IMR-90 (cell line): ENCODE data around the gene C10orf62. TPM values are rescaled to one million over a fixed set of nuclear protein-coding genes. Genes with fewer than 3 reads are reported as not detected.

Source experiments
- polyA plus RNA-seq, 3 experiments: library from polyadenylated mRNA; depleted of rRNA; stranded (reverse); fragments of >200 nt; gene quantifications; 2 replicates each; pipeline ENCODE4 v1.2.3, GENCODE V29; 2012; ENCODE audit warnings: low replicate concordance in 1 of 3
- total RNA-seq: library from RNA; depleted of rRNA; stranded (reverse); fragments of >200 nt; gene quantifications from 2 replicates; pipeline ENCODE4 v1.2.3, GENCODE V29; 2012; rRNA removed

C10orf62 gene
- total and polyA plus RNA-seq, 2 of the 4 experiments (the other 2 are of a cell fraction): not detected

Other genes with a start within 250 kb of the C10orf62 start
- 21.5 and 22.2 TPM in 2 replicates for gene RRP12, start 188.4 kb upstream of the C10orf62 start, total RNA-seq
- gene RRP12, start 188.4 kb upstream of the C10orf62 start, polyA plus RNA-seq (2012; rRNA removed): 22.4 and 23.3 TPM in 2 replicates
- gene PGAM1, start 163.5 kb upstream of the C10orf62 start, total RNA-seq: 716 and 841 TPM in 2 replicates
- gene PGAM1, start 163.5 kb upstream of the C10orf62 start, polyA plus RNA-seq (2012; rRNA removed): 617 and 686 TPM in 2 replicates
- 47.2 and 51.6 TPM in 2 replicates for gene EXOSC1, start 143.7 kb upstream of the C10orf62 start, total RNA-seq
- 48.8 and 49.7 TPM in 2 replicates for gene EXOSC1, start 143.7 kb upstream of the C10orf62 start, polyA plus RNA-seq (2012; rRNA removed)
- gene ZDHHC16, start 143.5 kb upstream of the C10orf62 start, total RNA-seq: 51.7 and 64.0 TPM in 2 replicates
- gene ZDHHC16, start 143.5 kb upstream of the C10orf62 start, polyA plus RNA-seq (2012; rRNA removed): 54.7 and 57.9 TPM in 2 replicates
- 55.3 and 70.1 TPM in 2 replicates for gene MMS19, start 91.3 kb upstream of the C10orf62 start, total RNA-seq
- gene MMS19, start 91.3 kb upstream of the C10orf62 start, polyA plus RNA-seq (2012; rRNA removed): 72.7 TPM in 2 replicates
- 21.9 TPM in 2 replicates for gene UBTD1, start 90.8 kb upstream of the C10orf62 start, total RNA-seq
- 44.9 and 57.5 TPM in 2 replicates for gene UBTD1, start 90.8 kb upstream of the C10orf62 start, polyA plus RNA-seq (2012; rRNA removed)
- gene ANKRD2, start 16.9 kb upstream of the C10orf62 start, total RNA-seq: 0.28 and 0.36 TPM in 2 replicates
- 0.40 and 0.65 TPM in 2 replicates for gene ANKRD2, start 16.9 kb upstream of the C10orf62 start, polyA plus RNA-seq (2012; rRNA removed)
- 0.36 and 0.56 TPM in 2 replicates for gene HOGA1, start 5.3 kb upstream of the C10orf62 start, total RNA-seq
- gene HOGA1, start 5.3 kb upstream of the C10orf62 start, polyA plus RNA-seq (2012; rRNA removed): 0.41 and 0.42 TPM in 2 replicates
- gene MORN4, start 43.8 kb downstream of the C10orf62 start, total RNA-seq: 3.2 and 3.3 TPM in 2 replicates
- gene MORN4, start 43.8 kb downstream of the C10orf62 start, polyA plus RNA-seq (2012; rRNA removed): 8.4 and 10.1 TPM in 2 replicates
- gene PI4K2A, start 51.0 kb downstream of the C10orf62 start, total RNA-seq: 15.6 and 15.8 TPM in 2 replicates
- 25.3 and 27.3 TPM in 2 replicates for gene PI4K2A, start 51.0 kb downstream of the C10orf62 start, polyA plus RNA-seq (2012; rRNA removed)
- 26.7 and 30.8 TPM in 2 replicates for gene AVPI1, start 97.5 kb downstream of the C10orf62 start, total RNA-seq
- gene AVPI1, start 97.5 kb downstream of the C10orf62 start, polyA plus RNA-seq (2012; rRNA removed): 29.8 and 33.6 TPM in 2 replicates
- gene MARVELD1, start 124.0 kb downstream of the C10orf62 start, total RNA-seq: 12.0 and 15.6 TPM in 2 replicates
- 61.1 and 68.1 TPM in 2 replicates for gene MARVELD1, start 124.0 kb downstream of the C10orf62 start, polyA plus RNA-seq (2012; rRNA removed)
- gene ZFYVE27, start 147.4 kb downstream of the C10orf62 start, total RNA-seq: 12.8 and 13.1 TPM in 2 replicates
- gene ZFYVE27, start 147.4 kb downstream of the C10orf62 start, polyA plus RNA-seq (2012; rRNA removed): 18.7 and 22.2 TPM in 2 replicates
- gene SFRP5, start 182.3 kb downstream of the C10orf62 start, total RNA-seq: not detected in 2 replicates
- gene SFRP5, start 182.3 kb downstream of the C10orf62 start, polyA plus RNA-seq (2012; rRNA removed): not detected in 2 replicates